NCI-H510A (cell line): ENCODE measurements around the gene FARSA.
"Not testable (repeated sequence)": the region's sequence is repeated elsewhere in the genome, so short reads cannot be mapped to it uniquely, and the experiment has no call there.

ENCODE experiments used
- DNase-seq: peaks from one replicate; lab custom pipeline; 2025; lab: John Stamatoyannopoulos, UW

The FARSA gene

GRCh38 chr19:12937927-12938778, 4.6 kb upstream of the FARSA start, which contains the start of gene CALR:
Gene CALR (plus strand): TSS chr19:12938609. CDS start chr19:12938680, 71 bp downstream.
- DNase-seq = peak; percentile 97

- DNase-seq = no peak
Measured at GRCh38 chr19:12937093-12937926, 3.8 kb upstream of the FARSA start.

GRCh38 chr19:12936582-12936981, 3.1 kb upstream of the FARSA start:
- DNase-seq = no peak

- DNase-seq = no peak
Measured at GRCh38 chr19:12935071-12935470, 1.6 kb upstream of the FARSA start.

- DNase-seq = no peak
Measured at GRCh38 chr19:12932392-12933286, 872 bp downstream of the FARSA start.

- DNase-seq = no peak
Measured at GRCh38 chr19:12930002-12930645, 3.4 kb downstream of the FARSA start.

- DNase-seq = no peak
Measured at GRCh38 chr19:12924621-12925310, 8.7 kb downstream of the FARSA start.

GRCh38 chr19:12922959-12923358, 10.6 kb downstream of the FARSA start:
- no peak for DNase-seq

- no peak for DNase-seq
Measured at GRCh38 chr19:12921047-12921446, 12.5 kb downstream of the FARSA start.

- no peak for DNase-seq
Measured at GRCh38 chr19:12918253-12918652, 15.3 kb downstream of the FARSA start.

GRCh38 chr19:12915860-12916259, 17.7 kb downstream of the FARSA start:
- not testable (repeated sequence) for DNase-seq

- DNase-seq = no peak
Measured at GRCh38 chr19:12913851-12914690, 19.4 kb downstream of the FARSA start.

GRCh38 chr19:12913011-12913561, 20.4 kb downstream of the FARSA start:
- DNase-seq = peak; percentile 96

GRCh38 chr19:12912571-12912970, 20.9 kb downstream of the FARSA start:
- peak; percentile 59 for DNase-seq

- DNase-seq = no peak
Measured at GRCh38 chr19:12907166-12907565, 26.3 kb downstream of the FARSA start.

- no peak for DNase-seq
Measured at GRCh38 chr19:12899891-12900518, 33.5 kb downstream of the FARSA start.

GRCh38 chr19:12896460-12896859, 37.1 kb downstream of the FARSA start:
- no peak for DNase-seq

GRCh38 chr19:12893582-12893981, 39.9 kb downstream of the FARSA start:
- DNase-seq = no peak

- DNase-seq = no peak
Measured at GRCh38 chr19:12891553-12892021, 41.9 kb downstream of the FARSA start.
